ENCODE data around the gene KITLG. TPM values are rescaled to one million over a fixed set of nuclear protein-coding genes. Genes with fewer than 3 reads are reported as not detected.

The KITLG gene
- total and polyA plus RNA-seq, 2 of the 8 experiments (the other 6 are each of a cell fraction or from before 2014, with no cell fraction given), result 1.3 to 7.8 TPM

DNA sequence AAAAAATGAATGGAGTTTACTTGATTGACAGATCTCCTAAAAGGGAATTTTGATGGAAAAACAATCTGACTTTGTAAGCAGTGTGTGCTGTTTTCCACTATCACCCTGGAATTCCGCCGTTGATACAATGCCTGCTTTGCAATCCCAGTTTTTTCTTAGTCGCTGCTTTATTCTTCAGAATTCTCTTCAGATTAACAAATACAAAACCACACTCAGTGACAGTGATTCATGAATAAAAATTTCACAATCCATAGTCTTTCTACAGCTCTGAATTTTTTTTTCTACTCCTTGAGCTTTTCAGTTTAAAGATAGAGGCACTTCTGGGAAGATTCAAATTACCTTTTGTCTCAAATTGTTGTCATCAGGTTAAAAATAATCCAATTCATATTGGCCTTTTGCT lies 44.6 kb upstream of the KITLG start:
- no peaks in the 10 kb centered on the region for H3K27me3 ChIP-seq (replicated peaks in 1 of 4; ENCODE audit: control insufficient read depth in 3 of 4, extremely low read depth in 1 of 4, insufficient read depth in 3 of 4, low read length in 3 of 4)
- no peaks in the 10 kb centered on the region for H3K79me2 ChIP-seq (ENCODE audit: control insufficient read depth in 1 of 2, insufficient read depth in 2 of 2, low read length in 2 of 2)
- H3K79me1 ChIP-seq (ENCODE audit: low read depth, low read length), result no peaks in the 10 kb centered on the region
- no peak overlapping the region for H2BK20ac ChIP-seq (ENCODE audit: low read length)
- no peak overlapping the region for H2AK5ac ChIP-seq (ENCODE audit: low read depth, low read length)
- no peak overlapping the region for H3K4me3 ChIP-seq (ENCODE audit: extremely low read depth in 1 of 4, insufficient read depth in 2 of 4, low read depth in 3 of 4, low read length in 4 of 4)
- no peak overlapping the region for H2BK120ac ChIP-seq (replicated peaks; ENCODE audit: low read depth, low read length)
- H2AFZ ChIP-seq (ENCODE audit: low read length), result no peak overlapping the region
- H3K18ac ChIP-seq (ENCODE audit: extremely low read depth, low read length), result no peak overlapping the region
- H4K5ac ChIP-seq (ENCODE audit: insufficient read length, low read depth, low read length), result no peak overlapping the region
- FAIRE-seq, result no peak
- no peaks in the 10 kb centered on the region for H3K36me3 ChIP-seq (ENCODE audit: control insufficient read depth in 2 of 4, insufficient read depth in 4 of 4, low read length in 3 of 4)
- no peak for DNase-seq (ENCODE audit: low read depth in 1 of 2, low spot score in 2 of 2)
- H4K20me1 ChIP-seq (replicated peaks in 1 of 2; ENCODE audit: control insufficient read depth in 1 of 2, insufficient read depth in 2 of 2, low read length in 2 of 2), result no peaks in the 10 kb centered on the region
- CTCF ChIA-PET (ENCODE audit: partially characterized antibody), result no interaction called here
- no peak for TF ChIP-seq SRF (IDR thresholded peaks at IDR 0.05; ENCODE audit: low read depth, low read length)
- no peak for TF ChIP-seq EP300 (IDR thresholded peaks at IDR 0.05; ENCODE audit: borderline replicate concordance in 1 of 2, low read depth in 2 of 2, low read length in 2 of 2)
- no peak for TF ChIP-seq KDM4A (IDR thresholded peaks at IDR 0.05; ENCODE audit: low read depth, low read length, severe bottlenecking)
- no peak for TF ChIP-seq CEBPB (IDR thresholded peaks at IDR 0.05; ENCODE audit: low read depth, low read length)
- no peak overlapping the region for H2BK12ac ChIP-seq (ENCODE audit: low read depth, low read length)
- H2BK15ac ChIP-seq (ENCODE audit: low read length), result no peak overlapping the region
- POLR2A ChIA-PET (ENCODE audit: partially characterized antibody), result no interaction called here
- H3K9ac ChIP-seq (replicated peaks in 1 of 4; ENCODE audit: extremely low read depth in 1 of 4, low read depth in 3 of 4, low read length in 3 of 4), result no peak overlapping the region
- no peaks in the 10 kb centered on the region; a peak in 2 of 4 replicates for H3K9me3 ChIP-seq (ENCODE audit: insufficient read depth in 2 of 2, low read depth in 1 of 2, low read length in 1 of 2)
- no peak overlapping the region for H3K14ac ChIP-seq (ENCODE audit: insufficient read length)
- H3K23me2 ChIP-seq (ENCODE audit: low read depth, low read length), result no peaks in the 10 kb centered on the region
- H3K4ac ChIP-seq (replicated peaks; ENCODE audit: insufficient read length, low read depth, low read length), result no peak overlapping the region
- no peak overlapping the region for H2BK5ac ChIP-seq (ENCODE audit: low read depth, low read length)
- H4K8ac ChIP-seq (ENCODE audit: extremely low read depth, insufficient read depth, low read length), result no peak overlapping the region
- 83% methylated on average over 3 of the region's 3 CpGs; no CpG with 5 or more reads in 1 of the 2 experiments for WGBS, 2 experiments (ENCODE audit: extremely low coverage in 1 of 2, insufficient coverage in 1 of 2, insufficient read length in 1 of 2, insufficient replicate concordance in 2 of 2, low coverage in 1 of 2, low lambda C conversion rate in 2 of 2, missing lambda C conversion rate in 1 of 2)
- no peak overlapping the region for H3K56ac ChIP-seq (replicated peaks; ENCODE audit: insufficient read length, low read depth, low read length)
- H3K23ac ChIP-seq (ENCODE audit: insufficient read length), result no peak overlapping the region
- H3K27ac ChIP-seq (ENCODE audit: low read depth, low read length), result no peak overlapping the region
- H3K4me1 ChIP-seq (replicated peaks in 1 of 4; ENCODE audit: control insufficient read depth in 3 of 4, insufficient read depth in 4 of 4, low read length in 3 of 4), result peaks cover 0 to 9% (median under 1%) of the 10 kb centered on the region in 4 experiments; a peak in 3 of 7 replicates
- H3K4me2 ChIP-seq (ENCODE audit: insufficient read depth in 1 of 2, low read depth in 2 of 2, low read length in 2 of 2), result no peak overlapping the region
- H4K91ac ChIP-seq (replicated peaks; ENCODE audit: insufficient read length, low read length), result no peak overlapping the region
